RPMI7951 (cell line): ENCODE data around the gene WDR31. TPM values are rescaled to one million over a fixed set of nuclear protein-coding genes. Genes with fewer than 3 reads are reported as not detected.
"Not testable (repeated sequence)": the region's sequence is repeated elsewhere in the genome, so short reads cannot be mapped to it uniquely, and the experiment has no call there.

Source experiments
- DNase-seq: peaks from one replicate; pipeline ENCODE4 v3.0.0-alpha.2; 2012; ENCODE audit warnings: low read depth
- total RNA-seq: library from RNA; depleted of rRNA; stranded (reverse); fragments of >200 nt; shearing (Covaris generic); gene quantifications from 2 replicates; pipeline ENCODE4 v1.2.3, GENCODE V29; 2014

The WDR31 gene
- total RNA-seq, 1 experiment from 2014 or later = 0.72 TPM

GRCh38 chr9:113368982-113369854 is 29.1 kb upstream of the WDR31 start:
- DNase-seq = no peak

- no peak for DNase-seq
Observed at GRCh38 chr9:113368348-113368981, 28.4 kb upstream of the WDR31 start.

GRCh38 chr9:113365652-113366051 is 25.6 kb upstream of the WDR31 start:
- not testable (repeated sequence) for DNase-seq

- no peak for DNase-seq
Observed at GRCh38 chr9:113364951-113365350, 24.9 kb upstream of the WDR31 start.

- DNase-seq = no peak
Observed at GRCh38 chr9:113363336-113363735, 23.3 kb upstream of the WDR31 start.

GRCh38 chr9:113361304-113362018 is 21.4 kb upstream of the WDR31 start:
- no peak for DNase-seq

- DNase-seq = no peak
Observed at GRCh38 chr9:113360242-113360842, 20.3 kb upstream of the WDR31 start.

GRCh38 chr9:113359385-113359784 is 19.3 kb upstream of the WDR31 start:
- no peak for DNase-seq

- DNase-seq = no peak
Observed at GRCh38 chr9:113356686-113357292, 16.7 kb upstream of the WDR31 start.

- peak; percentile 27 for DNase-seq
Observed at GRCh38 chr9:113355040-113355596, 15.0 kb upstream of the WDR31 start.

- no peak for DNase-seq
Observed at GRCh38 chr9:113352411-113352810, 12.3 kb upstream of the WDR31 start.

GRCh38 chr9:113352006-113352405 is 11.9 kb upstream of the WDR31 start:
- no peak for DNase-seq

- no peak for DNase-seq
Observed at GRCh38 chr9:113350937-113351336, 10.9 kb upstream of the WDR31 start.

- DNase-seq = no peak
Observed at GRCh38 chr9:113350107-113350661, 10.1 kb upstream of the WDR31 start.

- no peak for DNase-seq
Observed at GRCh38 chr9:113349445-113350094, 9.5 kb upstream of the WDR31 start, which contains the start of gene BSPRY. Gene BSPRY (plus strand): TSS chr9:113349541. CDS start chr9:113349580, 39 bp downstream.

GRCh38 chr9:113349066-113349444 is 9.0 kb upstream of the WDR31 start:
- no peak for DNase-seq

GRCh38 chr9:113348437-113348836 is 8.4 kb upstream of the WDR31 start:
- no peak for DNase-seq

GRCh38 chr9:113345671-113346070 is 5.6 kb upstream of the WDR31 start:
- DNase-seq = no peak

GRCh38 chr9:113345190-113345589 is 5.1 kb upstream of the WDR31 start:
- peak; percentile 9 for DNase-seq

GRCh38 chr9:113343732-113344231 is 3.7 kb upstream of the WDR31 start:
- DNase-seq = peak; percentile 48
